ENCODE data around the gene SPAG17.
A peak's percentile ranks its signal among the peaks of the same experiment; 100 is the strongest.

Gene SPAG17

DNA sequence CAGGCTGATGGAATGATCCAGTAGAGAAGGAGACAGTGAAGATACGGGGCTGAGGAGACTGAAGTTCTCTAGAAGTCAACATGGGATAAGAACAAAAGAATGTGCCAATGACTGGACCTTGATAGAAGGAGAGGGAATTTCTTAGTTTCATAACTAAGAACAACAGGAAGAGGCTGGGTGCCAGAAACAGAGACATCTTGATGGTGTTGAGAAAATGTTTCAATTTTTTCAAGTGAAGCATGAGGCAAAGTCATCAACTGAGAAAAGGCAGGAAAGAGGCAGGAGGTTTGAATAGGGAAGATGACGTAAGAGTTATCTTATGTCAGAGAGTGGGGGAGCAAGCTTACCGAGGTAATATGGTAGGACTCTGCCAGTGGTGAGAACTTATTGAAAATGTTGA, 80.1 kb downstream of the SPAG17 start:
- peak; percentile 6 to 15 for DNase-seq (ENCODE audit: low read depth in 2 of 2)
- TF ChIP-seq, protein P1, sequence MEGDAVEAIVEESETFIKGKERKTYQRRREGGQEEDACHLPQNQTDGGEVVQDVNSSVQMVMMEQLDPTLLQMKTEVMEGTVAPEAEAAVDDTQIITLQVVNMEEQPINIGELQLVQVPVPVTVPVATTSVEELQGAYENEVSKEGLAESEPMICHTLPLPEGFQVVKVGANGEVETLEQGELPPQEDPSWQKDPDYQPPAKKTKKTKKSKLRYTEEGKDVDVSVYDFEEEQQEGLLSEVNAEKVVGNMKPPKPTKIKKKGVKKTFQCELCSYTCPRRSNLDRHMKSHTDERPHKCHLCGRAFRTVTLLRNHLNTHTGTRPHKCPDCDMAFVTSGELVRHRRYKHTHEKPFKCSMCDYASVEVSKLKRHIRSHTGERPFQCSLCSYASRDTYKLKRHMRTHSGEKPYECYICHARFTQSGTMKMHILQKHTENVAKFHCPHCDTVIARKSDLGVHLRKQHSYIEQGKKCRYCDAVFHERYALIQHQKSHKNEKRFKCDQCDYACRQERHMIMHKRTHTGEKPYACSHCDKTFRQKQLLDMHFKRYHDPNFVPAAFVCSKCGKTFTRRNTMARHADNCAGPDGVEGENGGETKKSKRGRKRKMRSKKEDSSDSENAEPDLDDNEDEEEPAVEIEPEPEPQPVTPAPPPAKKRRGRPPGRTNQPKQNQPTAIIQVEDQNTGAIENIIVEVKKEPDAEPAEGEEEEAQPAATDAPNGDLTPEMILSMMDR (IDR thresholded peaks at IDR 0.05; ENCODE audit: low read depth, low read length), result no peak
- H3K4me3 ChIP-seq (replicated peaks in 1 of 2; ENCODE audit: low read depth in 2 of 2, low read length in 2 of 2), result no peak overlapping the region

DNA sequence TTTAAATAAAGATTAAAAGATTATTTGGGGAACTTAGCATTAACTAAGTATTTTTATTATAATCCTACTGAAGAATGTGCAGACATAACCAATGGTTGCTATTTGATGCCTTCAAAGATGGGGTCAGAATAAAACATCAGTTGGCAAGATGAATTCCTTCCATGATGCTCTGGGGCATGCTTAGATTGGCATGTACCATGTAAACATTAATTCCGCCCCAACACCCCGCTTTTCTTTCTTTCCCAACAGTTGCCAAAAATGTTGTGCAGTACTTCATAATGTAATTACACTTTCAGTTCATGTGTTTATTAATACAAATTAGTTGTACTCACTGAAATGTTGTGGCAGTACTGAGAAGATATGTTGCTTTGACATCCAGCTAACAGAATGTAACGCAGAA, 82.6 kb downstream of the SPAG17 start:
- H3K4me3 ChIP-seq (replicated peaks in 1 of 2; ENCODE audit: low read depth in 2 of 2, low read length in 2 of 2), result no peak overlapping the region
- TF ChIP-seq, protein P1 (IDR thresholded peaks at IDR 0.05; ENCODE audit: low read depth, low read length), result no peak

DNA sequence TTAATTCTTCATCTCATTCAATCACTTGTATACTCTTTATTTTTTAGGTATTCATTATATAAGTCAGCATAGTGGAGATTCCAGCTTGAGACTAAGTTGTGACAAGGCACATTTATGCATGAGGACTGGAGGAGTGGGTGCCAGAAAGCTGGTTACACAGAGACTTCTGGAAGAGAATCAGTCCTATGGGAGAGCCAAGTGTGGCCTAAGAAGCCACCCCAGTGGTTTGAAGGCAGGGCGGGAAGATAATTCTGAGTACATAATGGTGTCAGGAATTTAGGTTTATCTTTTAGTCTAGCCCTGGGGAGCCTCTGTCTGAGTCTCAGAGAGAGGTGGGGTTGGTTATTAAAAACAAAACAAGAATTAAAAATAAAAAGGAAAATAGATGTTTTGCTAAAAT, 83.0 kb downstream of the SPAG17 start:
- TF ChIP-seq, protein P1 (IDR thresholded peaks at IDR 0.05; ENCODE audit: low read depth, low read length), result no peak
- H3K4me3 ChIP-seq (replicated peaks in 1 of 2; ENCODE audit: low read depth in 2 of 2, low read length in 2 of 2), result no peak overlapping the region
- DNase-seq (ENCODE audit: low read depth in 2 of 2), result no peak

More for the DNA sequence above, 82.6 kb downstream of the SPAG17 start:
- no peak for DNase-seq (ENCODE audit: low read depth in 2 of 2)

DNA sequence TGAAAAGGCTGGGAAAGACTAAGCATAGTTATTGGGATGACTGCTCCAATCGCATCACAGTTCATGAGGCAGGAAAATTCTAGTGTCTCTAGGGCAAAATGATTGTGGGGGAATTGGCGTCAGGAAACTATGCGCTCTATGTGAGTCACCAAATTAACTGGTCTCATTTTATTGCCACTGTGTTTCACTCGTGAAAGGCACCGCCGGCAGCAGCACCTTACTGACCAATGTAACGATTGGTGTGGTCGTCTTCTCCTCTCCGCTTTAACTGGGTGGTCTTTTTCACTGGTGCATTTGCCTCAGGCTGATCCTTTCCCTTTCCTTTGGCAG, 83.5 kb downstream of the SPAG17 start:
- TF ChIP-seq, protein P1 (IDR thresholded peaks at IDR 0.05; ENCODE audit: low read depth, low read length), result no peak
- no peak for DNase-seq (ENCODE audit: low read depth in 2 of 2)
- no peak overlapping the region for H3K4me3 ChIP-seq (replicated peaks in 1 of 2; ENCODE audit: low read depth in 2 of 2, low read length in 2 of 2)

DNA sequence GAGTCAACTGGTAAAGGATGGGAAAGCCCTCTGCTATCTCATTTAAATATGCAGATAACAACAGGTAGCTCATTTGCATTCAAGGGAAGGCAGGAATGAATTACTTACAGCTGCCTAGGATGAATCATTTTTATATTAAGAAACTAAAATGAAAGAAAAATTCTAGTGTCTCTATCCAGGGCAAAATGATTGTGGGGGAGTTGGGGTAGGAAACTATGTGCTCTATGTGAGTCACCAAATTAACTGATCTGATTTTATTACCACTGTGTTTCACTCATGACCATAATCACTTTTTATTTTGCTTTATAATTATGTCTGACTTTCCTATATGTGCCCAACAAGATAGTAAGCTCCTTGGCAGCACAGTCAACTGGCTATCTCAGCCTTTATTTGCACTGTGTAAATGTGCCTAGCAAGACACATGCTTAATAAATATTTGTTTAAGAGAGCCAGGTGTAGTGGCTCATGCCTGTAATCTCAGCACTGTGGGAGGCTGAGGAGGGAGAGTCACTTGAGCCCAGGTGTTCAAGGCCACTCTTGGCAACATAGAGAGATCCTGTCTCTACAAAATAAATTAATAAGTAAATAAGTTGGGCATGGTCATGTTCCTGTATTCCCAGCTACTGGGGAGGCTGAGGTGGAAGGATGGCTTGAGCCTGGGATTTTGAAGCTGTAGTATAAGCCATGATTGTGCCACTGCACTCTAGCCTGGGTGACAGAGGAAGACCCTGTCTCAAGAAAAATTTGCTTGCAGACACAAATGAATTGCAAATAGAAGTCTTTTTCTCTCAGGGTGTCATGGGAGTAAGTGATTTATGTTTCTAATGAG, 84.1 kb downstream of the SPAG17 start:
- TF ChIP-seq, protein P1 (IDR thresholded peaks at IDR 0.05; ENCODE audit: low read depth, low read length), result no peak
- DNase-seq (ENCODE audit: low read depth in 2 of 2), result no peak
- H3K4me3 ChIP-seq (replicated peaks in 1 of 2; ENCODE audit: low read depth in 2 of 2, low read length in 2 of 2), result no peak overlapping the region

DNA sequence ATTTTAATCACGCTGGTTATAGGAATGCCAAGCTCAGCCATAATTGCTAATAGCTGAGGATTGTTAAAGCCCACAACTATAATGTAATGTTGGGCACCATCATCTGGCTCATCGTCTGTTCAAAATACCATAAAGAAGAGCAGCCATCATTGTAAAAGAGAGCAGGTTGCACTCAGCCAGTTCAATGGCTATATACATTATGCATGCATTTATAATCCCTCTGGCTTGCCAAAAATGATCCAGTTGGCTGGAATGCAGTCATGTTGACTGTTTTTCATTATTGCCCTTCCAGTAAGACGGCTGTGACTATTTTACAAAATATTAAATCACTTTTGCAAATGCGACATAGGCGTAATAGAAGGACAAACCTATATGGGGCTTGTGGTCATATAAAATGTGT, 85.3 kb downstream of the SPAG17 start:
- no peak overlapping the region for H3K4me3 ChIP-seq (replicated peaks in 1 of 2; ENCODE audit: low read depth in 2 of 2, low read length in 2 of 2)
- DNase-seq (ENCODE audit: low read depth in 2 of 2), result no peak

More for the DNA sequence above, 85.3 kb downstream of the SPAG17 start:
- TF ChIP-seq, protein P1 (IDR thresholded peaks at IDR 0.05; ENCODE audit: low read depth, low read length), result no peak

All from cardiac fibroblast (primary cell).